H9 (cell line): ENCODE data around the gene PPP1R18. TPM values are rescaled to one million over a fixed set of nuclear protein-coding genes. Genes with fewer than 3 reads are reported as not detected.

Experiments
- DNase-seq: peaks from one replicate; pipeline ENCODE4 v3.0.0-alpha.2; 2017
- H2AFZ ChIP-seq: one replicate; pipeline ENCODE4 v1.6.1; 2013; ENCODE audit warnings: mild to moderate bottlenecking, low read length, control low read depth, moderate library complexity
- H2AK5ac ChIP-seq: 2 replicates; pipeline ENCODE4 v1.6.1; 2013; ENCODE audit warnings: low read length, control low read depth, mixed read lengths; ENCODE audit not compliant: insufficient read length
- H2BK120ac ChIP-seq: one replicate; pipeline ENCODE4 v1.6.1; 2013; ENCODE audit warnings: low read depth, mild to moderate bottlenecking, low read length, control low read depth, inconsistent platforms; ENCODE audit not compliant: poor library complexity, severe bottlenecking
- H2BK12ac ChIP-seq: 2 replicates; pipeline ENCODE4 v1.6.1; 2013; ENCODE audit warnings: low read length, control low read depth, mixed read lengths, low read depth; ENCODE audit not compliant: insufficient read length
- H2BK15ac ChIP-seq: 2 replicates; pipeline ENCODE4 v1.6.1; 2013; ENCODE audit warnings: low read depth, low read length, control low read depth
- H2BK20ac ChIP-seq: one replicate; pipeline ENCODE4 v1.6.1; 2013; ENCODE audit warnings: low read depth, mild to moderate bottlenecking, low read length, control low read depth, inconsistent platforms; ENCODE audit not compliant: poor library complexity, severe bottlenecking
- H2BK5ac ChIP-seq: 2 replicates; pipeline ENCODE4 v1.6.1; 2013; ENCODE audit warnings: low read length, control low read depth, mixed read lengths; ENCODE audit not compliant: insufficient read length
- H3K14ac ChIP-seq: 2 replicates; pipeline ENCODE4 v1.6.1; 2013; ENCODE audit warnings: low read length, control low read depth; ENCODE audit not compliant: insufficient read depth
- H3K18ac ChIP-seq: 2 replicates; pipeline ENCODE4 v1.6.1; 2013; ENCODE audit warnings: low read depth, mild to moderate bottlenecking, mixed read lengths, low read length, control low read depth; ENCODE audit not compliant: insufficient read length
- H3K23ac ChIP-seq: 2 replicates; pipeline ENCODE4 v1.6.1; 2013; ENCODE audit warnings: low read length, control low read depth, mixed read lengths, low read depth; ENCODE audit not compliant: insufficient read length
- H3K23me2 ChIP-seq: 2 replicates; pipeline ENCODE4 v1.6.1; 2013; ENCODE audit warnings: low read depth, mild to moderate bottlenecking, mixed read lengths, low read length, control low read depth; ENCODE audit not compliant: insufficient read length, poor library complexity, severe bottlenecking
- H3K27ac ChIP-seq: 2 replicates; pipeline ENCODE4 v1.5.1; 2013; ENCODE audit warnings: low read length, control low read depth, mixed read lengths, low read depth; ENCODE audit not compliant: insufficient read length
- H3K27me3 ChIP-seq: 2 replicates; pipeline ENCODE4 v1.6.1; 2013; ENCODE audit warnings: low read length, control low read depth, inconsistent platforms; ENCODE audit not compliant: insufficient read depth
- H3K4ac ChIP-seq: 2 replicates; pipeline ENCODE4 v1.6.1; 2013; ENCODE audit warnings: low read depth, mild to moderate bottlenecking, control low read depth, inconsistent platforms, low read length, moderate library complexity
- H3K4me1 ChIP-seq: 2 replicates; pipeline ENCODE4 v1.6.1; 2013; ENCODE audit warnings: low read length, control low read depth, inconsistent platforms; ENCODE audit not compliant: insufficient read depth
- H3K4me2 ChIP-seq: 2 replicates; pipeline ENCODE4 v1.6.1; 2013; ENCODE audit warnings: low read length, control low read depth, mixed read lengths; ENCODE audit not compliant: insufficient read length, insufficient read depth
- H3K56ac ChIP-seq: 2 replicates; pipeline ENCODE4 v1.6.1; 2013; ENCODE audit warnings: low read depth, mild to moderate bottlenecking, mixed read lengths, low read length, control low read depth; ENCODE audit not compliant: insufficient read length
- H3K79me1 ChIP-seq: 2 replicates; pipeline ENCODE4 v1.6.1; 2013; ENCODE audit warnings: low read depth, mild to moderate bottlenecking, moderate library complexity, low read length, control low read depth, inconsistent platforms; ENCODE audit not compliant: insufficient read depth, poor library complexity, severe bottlenecking
- H3K79me2 ChIP-seq: 2 replicates; pipeline ENCODE4 v1.6.1; 2013; ENCODE audit warnings: low read length, control low read depth, inconsistent platforms; ENCODE audit not compliant: insufficient read depth
- H3K9ac ChIP-seq: 2 replicates; pipeline ENCODE4 v1.6.1; 2013; ENCODE audit warnings: low read length, control low read depth, mixed read lengths; ENCODE audit not compliant: insufficient read length; ENCODE audit errors: extremely low read depth
- H3K9me3 ChIP-seq: one replicate; pipeline ENCODE4 v1.6.1; 2013; ENCODE audit warnings: low read depth, low read length, inconsistent platforms; ENCODE audit not compliant: control insufficient read depth
- H3T11ph ChIP-seq: one replicate; pipeline ENCODE4 v1.6.1; 2013; ENCODE audit warnings: mild to moderate bottlenecking, low read length, control low read depth, inconsistent platforms
- H4K20me1 ChIP-seq: one replicate; pipeline ENCODE4 v1.6.1; 2013; ENCODE audit not compliant: control insufficient read depth, insufficient read length, insufficient read depth
- H4K5ac ChIP-seq: 2 replicates; pipeline ENCODE4 v1.6.1; 2013; ENCODE audit warnings: low read depth, mild to moderate bottlenecking, mixed read lengths, low read length, control low read depth; ENCODE audit not compliant: insufficient read length
- H4K8ac ChIP-seq: replicated peaks from 2 replicates; pipeline ENCODE4 v1.6.1; 2013; ENCODE audit warnings: low read length, control low read depth, mixed read lengths, low read depth; ENCODE audit not compliant: insufficient read length
- H4K91ac ChIP-seq: 2 replicates; pipeline ENCODE4 v1.6.1; 2013; ENCODE audit warnings: low read depth, mild to moderate bottlenecking, moderate library complexity, mixed read lengths, low read length, control low read depth; ENCODE audit not compliant: insufficient read length
- H3K27ac Mint-ChIP-seq, 3 experiments: 2 replicates in 2 of 3; 3 replicates in 1 of 3; pipeline ENCODE4 v1.8.0; 2020 to 2021; ENCODE audit warnings: mixed read lengths in 3 of 3, mild to moderate bottlenecking in 1 of 3, moderate library complexity in 1 of 3
- H3K27me3 Mint-ChIP-seq: 2 replicates; pipeline ENCODE4 v1.8.0; 2021; ENCODE audit warnings: low read depth, mild to moderate bottlenecking, moderate library complexity, mixed read lengths
- H3K36me3 Mint-ChIP-seq, 3 experiments: 2 replicates in 2 of 3; 3 replicates in 1 of 3; pipeline ENCODE4 v1.8.0; 2020 to 2021; ENCODE audit warnings: low read depth in 3 of 3, mixed read lengths in 3 of 3; ENCODE audit not compliant: insufficient read depth in 1 of 3
- H3K4me1 Mint-ChIP-seq, 2 experiments: 2 replicates each; pipeline ENCODE4 v1.8.0; 2020; ENCODE audit warnings: mixed read lengths in 2 of 2
- H3K4me3 Mint-ChIP-seq, 2 experiments: 2 replicates in 1 of 2; 3 replicates in 1 of 2; pipeline ENCODE4 v1.8.0; 2020 to 2021; ENCODE audit warnings: mild to moderate bottlenecking in 2 of 2, mixed read lengths in 2 of 2, moderate library complexity in 1 of 2
- H3K9me3 Mint-ChIP-seq, 2 experiments: 2 replicates in 1 of 2; 3 replicates in 1 of 2; pipeline ENCODE4 v1.8.0; 2020; ENCODE audit warnings: mild to moderate bottlenecking in 2 of 2, mixed read lengths in 2 of 2, moderate library complexity in 1 of 2
- WGBS: extraction: QIAGEN DNeasy Blood & Tissue Kit; methylation state at CpG from one replicate; pipeline ENCODE4 v1.1.7; 2013; ENCODE audit warnings: missing lambda C conversion rate, low lambda C conversion rate, mixed read lengths; ENCODE audit not compliant: insufficient read length; ENCODE audit errors: extremely low coverage; 5-methylcytosine and 5-hydroxymethylcytosine counted together
- total RNA-seq: library from RNA; stranded (reverse); gene quantifications from 2 replicates; pipeline ENCODE4 v1.2.1, GENCODE V29; 2021
- TF ChIP-seq, protein P1 (sequence below): fragments of 200-600 bp; sonication (generic); conservative IDR thresholded peaks from 3 replicates; pipeline ENCODE4 v1.8.0; 2021; ENCODE audit warnings: antibody characterized with exemption, mild to moderate bottlenecking

Gene PPP1R18
- total RNA-seq, 1 experiment from 2014 or later, result 28.0 TPM

DNA sequence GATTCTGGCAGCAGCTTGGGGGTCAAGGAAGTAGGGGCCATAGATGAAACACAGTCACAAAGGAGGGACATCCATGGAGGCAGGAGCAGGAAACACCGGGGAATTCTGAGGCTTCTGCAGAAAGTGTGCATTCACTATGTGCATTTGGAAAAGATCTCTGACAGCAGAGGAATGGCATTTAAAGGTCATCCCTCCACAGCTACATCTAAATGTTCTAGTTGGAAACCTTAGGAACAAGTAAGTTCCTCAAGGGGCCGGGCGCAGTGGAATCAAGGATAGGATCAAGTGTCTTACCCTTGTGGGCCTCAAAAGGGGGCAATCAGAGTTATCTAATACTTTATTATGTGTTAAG, 30.7 kb downstream of the PPP1R18 start:
- H3K23me2 ChIP-seq, result no peaks in the 10 kb centered on the region
- WGBS, result no CpG with 5 or more reads among the region's 3 CpGs
- no peak overlapping the region for H4K8ac ChIP-seq
- no peak overlapping the region for H4K5ac ChIP-seq
- no peak overlapping the region for H2BK12ac ChIP-seq
- H2BK5ac ChIP-seq, result no peak overlapping the region
- Mint-ChIP-seq H3K4me1 (no peaks in the 10 kb centered on the region), H3K27ac (no peak overlapping the region), H3K4me3 (no peak overlapping the region), H3K36me3 (peaks cover 30 to 91% (median 72%) of the 10 kb centered on the region in 3 experiments; a peak in 6 of 7 replicates), H3K9me3 (no peaks in the 10 kb centered on the region), H3K27me3 (no peaks in the 10 kb centered on the region)
- no peak overlapping the region for H2BK15ac ChIP-seq
- no peaks in the 10 kb centered on the region for H3K79me2 ChIP-seq
- no peak overlapping the region for H2BK20ac ChIP-seq
- H3K23ac ChIP-seq, result no peak overlapping the region
- H3K4me2 ChIP-seq, result no peak overlapping the region
- H3K4ac ChIP-seq, result no peak overlapping the region
- TF ChIP-seq, protein P1, sequence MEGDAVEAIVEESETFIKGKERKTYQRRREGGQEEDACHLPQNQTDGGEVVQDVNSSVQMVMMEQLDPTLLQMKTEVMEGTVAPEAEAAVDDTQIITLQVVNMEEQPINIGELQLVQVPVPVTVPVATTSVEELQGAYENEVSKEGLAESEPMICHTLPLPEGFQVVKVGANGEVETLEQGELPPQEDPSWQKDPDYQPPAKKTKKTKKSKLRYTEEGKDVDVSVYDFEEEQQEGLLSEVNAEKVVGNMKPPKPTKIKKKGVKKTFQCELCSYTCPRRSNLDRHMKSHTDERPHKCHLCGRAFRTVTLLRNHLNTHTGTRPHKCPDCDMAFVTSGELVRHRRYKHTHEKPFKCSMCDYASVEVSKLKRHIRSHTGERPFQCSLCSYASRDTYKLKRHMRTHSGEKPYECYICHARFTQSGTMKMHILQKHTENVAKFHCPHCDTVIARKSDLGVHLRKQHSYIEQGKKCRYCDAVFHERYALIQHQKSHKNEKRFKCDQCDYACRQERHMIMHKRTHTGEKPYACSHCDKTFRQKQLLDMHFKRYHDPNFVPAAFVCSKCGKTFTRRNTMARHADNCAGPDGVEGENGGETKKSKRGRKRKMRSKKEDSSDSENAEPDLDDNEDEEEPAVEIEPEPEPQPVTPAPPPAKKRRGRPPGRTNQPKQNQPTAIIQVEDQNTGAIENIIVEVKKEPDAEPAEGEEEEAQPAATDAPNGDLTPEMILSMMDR, result no peak
- no peaks in the 10 kb centered on the region for H3K27me3 ChIP-seq
- H2BK120ac ChIP-seq, result no peak overlapping the region
- no peaks in the 10 kb centered on the region for H3K79me1 ChIP-seq
- no peak overlapping the region for H3K18ac ChIP-seq
- H3K9ac ChIP-seq, result no peak overlapping the region
- no peak overlapping the region for H3K27ac ChIP-seq
- no peaks in the 10 kb centered on the region for H3K9me3 ChIP-seq
- H3K14ac ChIP-seq, result no peak overlapping the region
- H3K56ac ChIP-seq, result no peak overlapping the region
- no peak overlapping the region for H2AFZ ChIP-seq
- no peaks in the 10 kb centered on the region for H4K20me1 ChIP-seq
- no peak overlapping the region for H4K91ac ChIP-seq
- no peak overlapping the region for H2AK5ac ChIP-seq
- H3T11ph ChIP-seq, result no peak overlapping the region
- no peak for DNase-seq
- H3K4me1 ChIP-seq, result no peaks in the 10 kb centered on the region
